ENCODE results near the gene HOXB3. TPM values are rescaled to one million over a fixed set of nuclear protein-coding genes. Genes with fewer than 3 reads are reported as not detected.

The HOXB3 gene
- total RNA-seq, 1 donor from 2014 or later = 0.57 TPM

DNA sequence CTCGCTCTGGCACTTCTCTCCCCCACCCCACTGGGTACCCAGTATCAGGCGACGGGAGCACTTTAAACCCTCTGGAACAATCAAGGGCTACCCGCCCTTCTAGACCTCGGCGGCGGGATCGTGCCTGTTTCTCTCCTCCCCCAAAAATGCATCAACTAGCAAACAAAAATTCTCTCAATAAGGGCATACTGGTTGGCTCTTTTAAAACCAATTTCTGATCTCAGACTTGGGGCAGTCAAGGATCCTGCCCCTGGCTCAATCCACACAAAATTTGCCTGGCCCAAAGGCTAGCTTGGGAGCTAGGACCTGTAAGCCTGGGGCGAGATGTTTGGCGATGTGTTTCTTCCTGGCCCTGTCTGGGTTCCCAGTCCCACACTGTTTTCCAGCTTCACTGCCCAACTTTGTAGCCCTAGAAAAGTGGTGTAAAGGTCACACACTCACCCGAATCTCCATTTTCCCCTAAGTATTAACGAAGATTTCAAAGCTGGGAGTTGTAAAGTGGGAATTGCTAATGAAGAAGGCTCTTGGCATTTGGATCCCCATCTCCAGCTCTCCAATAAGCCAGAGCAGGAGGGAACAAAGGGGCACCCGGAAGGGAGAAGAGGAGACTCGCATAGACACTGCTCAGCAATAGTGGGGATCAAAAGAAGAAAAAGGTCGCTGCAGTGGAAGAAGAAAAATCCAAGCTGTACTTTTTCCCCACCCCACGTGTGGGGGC is 30.8 kb downstream of the HOXB3 start:
- DNase-seq (ENCODE audit: low spot score) = no peak
- Mint-ChIP-seq H3K36me3 (ENCODE audit: low read depth) (no peaks in the 10 kb centered on the region), H3K4me1 (ENCODE audit: low read depth) (peaks cover 9% of the 10 kb centered on the region), H3K27me3 (ENCODE audit: low read depth) (peaks cover 89% of the 10 kb centered on the region), H3K4me3 (ENCODE audit: unreplicated experiment) (no peak overlapping the region), H3K27ac (ENCODE audit: unreplicated experiment) (no peak overlapping the region), H3K9me3 (ENCODE audit: low read depth) (no peaks in the 10 kb centered on the region)
- TF ChIP-seq, protein P1, sequence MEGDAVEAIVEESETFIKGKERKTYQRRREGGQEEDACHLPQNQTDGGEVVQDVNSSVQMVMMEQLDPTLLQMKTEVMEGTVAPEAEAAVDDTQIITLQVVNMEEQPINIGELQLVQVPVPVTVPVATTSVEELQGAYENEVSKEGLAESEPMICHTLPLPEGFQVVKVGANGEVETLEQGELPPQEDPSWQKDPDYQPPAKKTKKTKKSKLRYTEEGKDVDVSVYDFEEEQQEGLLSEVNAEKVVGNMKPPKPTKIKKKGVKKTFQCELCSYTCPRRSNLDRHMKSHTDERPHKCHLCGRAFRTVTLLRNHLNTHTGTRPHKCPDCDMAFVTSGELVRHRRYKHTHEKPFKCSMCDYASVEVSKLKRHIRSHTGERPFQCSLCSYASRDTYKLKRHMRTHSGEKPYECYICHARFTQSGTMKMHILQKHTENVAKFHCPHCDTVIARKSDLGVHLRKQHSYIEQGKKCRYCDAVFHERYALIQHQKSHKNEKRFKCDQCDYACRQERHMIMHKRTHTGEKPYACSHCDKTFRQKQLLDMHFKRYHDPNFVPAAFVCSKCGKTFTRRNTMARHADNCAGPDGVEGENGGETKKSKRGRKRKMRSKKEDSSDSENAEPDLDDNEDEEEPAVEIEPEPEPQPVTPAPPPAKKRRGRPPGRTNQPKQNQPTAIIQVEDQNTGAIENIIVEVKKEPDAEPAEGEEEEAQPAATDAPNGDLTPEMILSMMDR (IDR thresholded peaks at IDR 0.05) = no peak

DNA sequence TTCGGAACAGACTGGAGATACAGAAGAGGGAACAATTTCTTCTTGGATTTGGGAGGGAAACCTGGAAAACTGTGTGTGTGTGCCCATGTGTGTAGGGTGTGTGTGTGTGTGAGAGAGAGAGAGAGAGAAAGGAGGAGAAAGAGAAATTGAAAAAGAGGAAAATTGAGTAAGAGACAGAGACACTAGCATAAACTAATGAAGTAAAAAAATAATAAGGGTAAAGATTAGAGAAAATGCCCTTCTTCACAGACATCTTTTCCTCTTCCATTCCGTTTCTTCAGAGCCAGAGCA is 31.3 kb downstream of the HOXB3 start:
- Mint-ChIP-seq H3K27me3 (ENCODE audit: low read depth) (peaks cover 93% of the 10 kb centered on the region), H3K4me3 (ENCODE audit: unreplicated experiment) (no peak overlapping the region), H3K9me3 (ENCODE audit: low read depth) (no peaks in the 10 kb centered on the region), H3K36me3 (ENCODE audit: low read depth) (no peaks in the 10 kb centered on the region), H3K4me1 (ENCODE audit: low read depth) (peaks cover 10% of the 10 kb centered on the region), H3K27ac (ENCODE audit: unreplicated experiment) (no peak overlapping the region)
- DNase-seq (ENCODE audit: low spot score) = no peak
- TF ChIP-seq, protein P1 (IDR thresholded peaks at IDR 0.05) = no peak

DNA sequence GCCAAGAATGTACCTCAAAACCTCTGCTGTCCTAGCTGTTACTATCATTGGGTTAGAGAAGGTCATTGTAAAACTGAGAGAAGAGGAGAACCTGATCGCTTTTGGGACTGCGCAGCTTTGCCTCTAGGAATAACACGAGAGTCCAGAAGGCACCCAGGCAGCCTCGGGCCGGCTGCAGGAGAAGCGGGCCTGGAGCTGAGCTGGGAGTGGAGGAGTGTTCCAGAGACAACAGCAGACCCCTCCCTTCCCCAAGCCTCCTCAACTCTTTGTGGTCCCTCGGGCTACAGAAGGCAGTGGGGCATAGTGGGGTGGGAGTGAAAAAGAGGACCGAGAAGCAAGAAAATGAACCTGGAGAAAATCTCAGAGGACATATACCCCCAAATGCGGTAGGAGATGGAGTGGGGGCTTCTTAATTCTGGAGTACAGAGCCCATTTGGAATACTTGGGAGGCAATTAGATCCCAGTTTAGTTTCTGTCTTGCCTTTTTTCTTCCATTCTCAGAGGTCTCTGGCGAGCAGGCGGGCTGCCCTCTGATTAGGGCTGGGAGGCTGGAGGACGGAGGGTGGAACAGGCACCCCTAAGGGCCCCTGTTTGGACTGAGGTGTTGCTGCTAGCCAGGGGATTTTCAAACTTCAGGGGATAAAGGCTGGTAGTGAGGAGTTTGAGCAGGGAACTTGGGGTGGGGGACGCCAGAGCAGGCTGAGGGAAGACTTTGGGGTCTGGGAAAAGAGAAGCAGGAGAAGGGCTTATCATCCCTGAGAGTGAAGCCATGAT is 31.8 kb downstream of the HOXB3 start:
- Mint-ChIP-seq H3K4me1 (ENCODE audit: low read depth) (peaks cover 10% of the 10 kb centered on the region), H3K27ac (ENCODE audit: unreplicated experiment) (no peak overlapping the region), H3K36me3 (ENCODE audit: low read depth) (no peaks in the 10 kb centered on the region), H3K9me3 (ENCODE audit: low read depth) (no peaks in the 10 kb centered on the region), H3K27me3 (ENCODE audit: low read depth) (peaks cover 93% of the 10 kb centered on the region), H3K4me3 (ENCODE audit: unreplicated experiment) (no peak overlapping the region)
- DNase-seq (ENCODE audit: low spot score) = no peak
- TF ChIP-seq, protein P1 (IDR thresholded peaks at IDR 0.05) = no peak

DNA sequence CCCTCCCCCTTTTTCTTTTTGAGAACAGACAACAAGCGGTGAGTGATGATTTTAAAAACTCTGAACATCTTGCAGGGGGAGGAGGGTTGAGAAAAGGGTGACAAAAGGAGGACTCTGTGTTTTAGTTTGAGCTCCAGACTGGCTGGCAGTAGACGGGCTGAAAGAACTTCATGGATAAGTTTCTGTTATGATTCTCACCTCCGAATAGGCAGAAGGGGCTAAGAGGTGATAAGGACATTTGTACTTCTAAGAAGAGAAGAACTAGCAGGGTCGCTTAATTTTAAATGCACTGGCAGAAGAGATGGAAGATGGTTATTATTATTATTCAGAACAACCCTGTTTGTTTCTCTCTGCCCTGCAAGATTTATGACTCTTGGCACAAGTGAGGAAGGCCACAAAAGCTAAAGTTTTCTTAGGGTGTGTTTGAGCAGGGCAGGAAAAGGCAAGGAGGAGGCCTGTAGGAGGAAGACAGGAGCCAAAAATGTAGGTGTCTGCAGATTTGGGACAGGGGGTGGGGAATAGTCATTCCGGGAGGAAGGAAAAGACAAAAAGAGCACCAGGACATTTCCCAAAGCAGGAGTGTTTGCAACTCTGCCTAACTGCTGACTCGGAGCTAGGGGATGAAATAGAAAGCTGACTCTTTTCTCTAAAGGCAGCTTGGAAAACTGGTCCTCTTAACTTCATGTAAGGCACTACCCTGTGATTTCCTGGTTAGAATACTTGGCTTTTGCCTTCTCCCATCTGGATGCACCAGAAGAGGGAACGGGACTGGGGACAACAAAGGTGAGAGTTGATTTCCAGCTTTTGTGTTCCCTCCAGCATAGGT is 33.3 kb downstream of the HOXB3 start:
- no peaks in the 10 kb centered on the region for H3K36me3 Mint-ChIP-seq (ENCODE audit: low read depth)
- no peak overlapping the region for H3K27ac Mint-ChIP-seq (ENCODE audit: unreplicated experiment)
- peaks cover 10% of the 10 kb centered on the region for H3K4me1 Mint-ChIP-seq (ENCODE audit: low read depth)
- no peaks in the 10 kb centered on the region for H3K9me3 Mint-ChIP-seq (ENCODE audit: low read depth)
- H3K4me3 Mint-ChIP-seq (ENCODE audit: unreplicated experiment) = no peak overlapping the region
- TF ChIP-seq, protein P1 (IDR thresholded peaks at IDR 0.05) = no peak
- peaks cover 89% of the 10 kb centered on the region for H3K27me3 Mint-ChIP-seq (ENCODE audit: low read depth)
- DNase-seq (ENCODE audit: low spot score) = no peak

DNA sequence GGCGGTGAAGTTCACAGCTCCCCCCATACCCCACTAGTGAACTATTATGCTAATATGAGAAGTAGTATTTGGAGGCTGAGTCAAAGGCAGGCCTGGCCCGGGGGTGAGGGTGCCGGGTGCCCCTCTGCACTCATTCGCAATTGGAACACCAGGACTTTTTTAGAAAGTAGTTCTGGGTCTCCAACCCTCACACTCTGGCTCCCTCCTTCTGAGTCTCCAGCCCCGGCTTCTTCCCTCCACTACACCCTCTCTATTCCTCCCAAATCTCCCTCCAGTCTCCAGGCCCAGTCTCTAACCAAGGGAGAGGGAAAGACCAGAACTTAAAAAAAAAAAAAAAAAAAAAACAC is 33.8 kb downstream of the HOXB3 start:
- Mint-ChIP-seq H3K27me3 (ENCODE audit: low read depth) (peaks cover 87% of the 10 kb centered on the region), H3K27ac (ENCODE audit: unreplicated experiment) (no peak overlapping the region), H3K4me3 (ENCODE audit: unreplicated experiment) (no peak overlapping the region), H3K4me1 (ENCODE audit: low read depth) (peaks cover 10% of the 10 kb centered on the region), H3K36me3 (ENCODE audit: low read depth) (no peaks in the 10 kb centered on the region), H3K9me3 (ENCODE audit: low read depth) (no peaks in the 10 kb centered on the region)
- no peak for DNase-seq (ENCODE audit: low spot score)
- TF ChIP-seq, protein P1 (IDR thresholded peaks at IDR 0.05) = no peak
